Measurements from ENCODE around the gene UBB. TPM values are rescaled to one million over a fixed set of nuclear protein-coding genes. Genes with fewer than 3 reads are reported as not detected.

The UBB gene
- 1,197 and 1,644 TPM in 2 replicates for total RNA-seq

GRCh38 chr17:16380640-16381495 is at the start of gene UBB:
Gene UBB, plus strand, starts transcription at chr17:16381091. Its CDS starts 817 bp downstream, at chr17:16381908.

GRCh38 chr17:16353317-16354174 is 27.3 kb upstream of the UBB start, which contains the start of gene CENPV:
Gene CENPV, minus strand, starts transcription at chr17:16353469. Its CDS starts 33 bp downstream, at chr17:16353436.

GRCh38 chr17:16415031-16415924 is 34.4 kb downstream of the UBB start, which contains the start of gene TRPV2:
Gene TRPV2, plus strand, starts transcription at chr17:16415571. Its CDS starts 2,098 bp downstream, at chr17:16417669.

Other genes starting within 250 kb of the UBB start
- gene NCOR1, start 165.6 kb upstream of the UBB start, total RNA-seq, result 45.2 and 81.3 TPM in 2 replicates
- 22.3 and 22.4 TPM in 2 replicates for gene PIGL, start 163.9 kb upstream of the UBB start, total RNA-seq
- gene CENPV, start 27.6 kb upstream of the UBB start, total RNA-seq, result 10.3 and 28.9 TPM in 2 replicates
- gene TRPV2, start 34.5 kb downstream of the UBB start, total RNA-seq, result 76.2 and 95.5 TPM in 2 replicates
- 1.1 and 1.4 TPM in 2 replicates for gene LRRC75A, start 111.1 kb downstream of the UBB start, total RNA-seq
- gene ZNF287, start 188.1 kb downstream of the UBB start, total RNA-seq, result 4.8 and 5.9 TPM in 2 replicates